ENCODE measurements around the gene BBS2.

The BBS2 gene

DNA sequence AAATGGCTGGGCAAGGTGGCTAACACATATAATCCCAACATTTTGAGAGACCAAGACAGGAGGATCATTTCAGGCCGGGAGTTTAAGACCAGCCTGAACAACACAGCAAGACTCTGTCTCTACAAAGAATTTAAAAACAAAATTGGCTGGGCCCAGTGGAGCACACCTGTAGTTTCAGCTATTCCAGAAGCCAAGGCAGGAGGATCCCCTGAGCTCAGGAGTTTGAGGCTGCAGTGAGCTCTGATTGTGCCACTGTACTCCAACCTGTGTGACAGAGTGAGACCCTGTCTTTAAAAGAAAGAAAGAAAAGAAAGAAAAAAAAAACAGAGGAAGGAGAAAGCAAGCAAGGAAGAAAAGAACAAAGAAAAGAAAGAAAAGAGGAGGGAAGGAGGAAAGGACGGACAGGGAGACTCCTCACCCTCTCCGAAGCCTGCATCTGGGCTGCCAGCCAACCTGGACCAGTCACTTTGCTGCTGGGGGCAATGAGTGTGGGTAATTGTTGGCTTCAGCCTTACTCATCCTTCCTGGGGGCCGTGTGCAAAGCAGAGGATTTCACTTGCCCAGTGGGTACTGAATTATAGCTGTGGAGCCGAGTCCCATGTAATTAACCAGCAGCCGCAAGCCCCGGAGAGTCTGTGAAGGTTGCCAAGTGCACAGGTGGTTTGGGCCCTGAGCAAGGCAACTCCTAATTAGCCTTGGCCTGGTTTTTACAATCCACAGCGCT, 38.4 kb upstream of the BBS2 start:
- DNase-seq (ENCODE audit: extremely low read depth, low read depth) = no peak
- H3K4me3 ChIP-seq (replicated peaks; ENCODE audit: low read depth, low read length) = no peak overlapping the region
- TF ChIP-seq, protein P1, sequence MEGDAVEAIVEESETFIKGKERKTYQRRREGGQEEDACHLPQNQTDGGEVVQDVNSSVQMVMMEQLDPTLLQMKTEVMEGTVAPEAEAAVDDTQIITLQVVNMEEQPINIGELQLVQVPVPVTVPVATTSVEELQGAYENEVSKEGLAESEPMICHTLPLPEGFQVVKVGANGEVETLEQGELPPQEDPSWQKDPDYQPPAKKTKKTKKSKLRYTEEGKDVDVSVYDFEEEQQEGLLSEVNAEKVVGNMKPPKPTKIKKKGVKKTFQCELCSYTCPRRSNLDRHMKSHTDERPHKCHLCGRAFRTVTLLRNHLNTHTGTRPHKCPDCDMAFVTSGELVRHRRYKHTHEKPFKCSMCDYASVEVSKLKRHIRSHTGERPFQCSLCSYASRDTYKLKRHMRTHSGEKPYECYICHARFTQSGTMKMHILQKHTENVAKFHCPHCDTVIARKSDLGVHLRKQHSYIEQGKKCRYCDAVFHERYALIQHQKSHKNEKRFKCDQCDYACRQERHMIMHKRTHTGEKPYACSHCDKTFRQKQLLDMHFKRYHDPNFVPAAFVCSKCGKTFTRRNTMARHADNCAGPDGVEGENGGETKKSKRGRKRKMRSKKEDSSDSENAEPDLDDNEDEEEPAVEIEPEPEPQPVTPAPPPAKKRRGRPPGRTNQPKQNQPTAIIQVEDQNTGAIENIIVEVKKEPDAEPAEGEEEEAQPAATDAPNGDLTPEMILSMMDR (IDR thresholded peaks at IDR 0.05; ENCODE audit: low read depth, low read length, missing control alignments) = no peak

DNA sequence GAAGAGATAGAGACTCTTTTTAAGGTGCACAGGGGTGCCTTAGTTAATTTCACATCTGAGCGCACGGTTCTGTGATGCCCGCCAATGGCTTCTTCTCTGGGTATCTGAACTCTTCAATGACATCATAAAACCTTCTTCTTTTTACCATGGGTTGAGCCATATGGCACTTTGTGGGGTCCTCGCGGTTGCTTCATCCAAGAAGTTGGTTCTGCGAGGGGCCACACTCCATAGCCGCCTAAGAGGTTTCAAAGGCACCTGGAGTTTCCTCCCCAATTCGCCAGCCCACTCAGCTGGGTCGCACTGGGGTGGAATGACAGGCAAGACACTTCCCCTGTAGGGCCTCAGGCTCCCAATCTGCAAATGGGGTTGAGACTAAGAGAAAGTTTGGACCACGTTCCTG, 34.6 kb upstream of the BBS2 start:
- TF ChIP-seq, protein P1 (IDR thresholded peaks at IDR 0.05; ENCODE audit: low read depth, low read length, missing control alignments) = no peak
- H3K4me3 ChIP-seq (replicated peaks; ENCODE audit: low read depth, low read length) = no peak overlapping the region
- DNase-seq (ENCODE audit: extremely low read depth, low read depth) = no peak

DNA sequence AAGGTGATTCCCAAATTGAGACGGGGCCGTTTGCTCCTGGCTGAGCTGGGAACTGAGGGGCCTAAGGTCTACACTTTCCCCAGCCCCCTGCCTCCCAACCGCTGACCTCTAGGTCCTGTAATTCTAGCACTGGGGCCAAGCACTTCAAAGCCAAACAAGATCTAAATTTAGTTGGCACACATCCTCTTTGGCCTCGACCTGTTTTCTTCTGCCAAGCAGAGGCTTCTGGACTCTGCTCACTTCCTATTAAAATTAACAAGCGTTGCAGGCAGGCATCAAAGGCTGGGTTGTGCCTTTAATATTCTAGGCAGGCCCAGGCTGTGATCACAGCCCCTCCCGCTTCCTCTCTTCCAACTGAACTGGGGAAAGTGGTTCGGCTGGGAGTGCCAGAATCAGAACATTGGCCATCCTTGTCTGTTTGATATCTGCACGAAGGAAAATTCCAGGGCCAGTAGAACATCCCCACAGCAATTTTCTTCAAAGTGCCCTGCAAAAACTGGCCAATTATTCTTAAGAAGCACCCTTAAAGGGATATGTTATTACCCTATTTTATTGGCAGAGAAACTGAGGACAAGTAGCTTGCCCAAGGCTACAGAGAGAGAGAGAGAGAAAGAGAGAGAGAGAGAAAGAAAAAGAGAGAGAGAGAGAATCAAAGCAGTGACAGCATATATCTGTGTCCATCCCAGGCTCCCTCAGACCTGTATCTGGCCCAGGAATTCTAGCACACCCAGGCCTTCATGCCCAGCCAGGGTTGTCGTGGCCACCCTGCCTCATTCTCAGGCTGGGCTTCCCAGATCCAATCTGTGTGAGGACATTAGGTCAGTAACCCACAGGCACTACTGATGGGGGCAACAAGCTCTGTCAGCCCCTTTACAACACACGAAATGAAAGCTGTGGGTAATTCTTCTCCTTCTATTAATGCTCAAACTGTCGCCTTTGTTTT, 32.2 kb upstream of the BBS2 start:
- no peak for DNase-seq (ENCODE audit: extremely low read depth, low read depth)
- H3K4me3 ChIP-seq (replicated peaks; ENCODE audit: low read depth, low read length) = no peak overlapping the region
- TF ChIP-seq, protein P1 (IDR thresholded peaks at IDR 0.05; ENCODE audit: low read depth, low read length, missing control alignments) = no peak

DNA sequence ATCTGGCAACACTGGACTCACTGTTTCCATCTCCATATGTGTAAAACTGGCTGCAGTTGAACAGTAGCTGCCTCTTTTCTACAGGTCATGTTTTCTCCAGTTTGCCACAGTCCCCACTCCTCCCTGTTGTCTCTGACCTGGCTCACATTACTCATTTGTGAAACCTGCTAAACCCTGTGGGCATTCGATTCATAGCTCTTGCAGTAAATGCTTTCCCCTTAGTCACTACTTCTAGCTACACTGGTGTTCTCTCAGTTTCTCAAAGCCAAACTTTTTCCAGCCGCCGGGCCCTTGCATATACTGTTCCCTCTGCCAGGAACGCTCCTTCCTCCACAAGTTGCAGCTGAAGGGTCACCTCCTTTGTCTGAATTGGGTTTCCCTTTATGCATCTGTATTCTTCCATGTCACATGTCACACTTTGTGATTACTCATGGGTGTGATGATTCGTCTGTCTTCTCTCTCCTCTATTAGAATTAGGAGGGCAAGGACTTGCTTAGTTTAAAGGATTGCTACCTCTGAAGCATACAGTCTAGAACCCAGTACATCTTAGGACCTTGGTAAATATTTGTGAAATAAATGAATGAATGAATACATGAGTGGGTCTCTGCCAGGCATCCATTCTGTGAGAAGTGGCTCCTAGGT, 30.0 kb upstream of the BBS2 start:
- TF ChIP-seq, protein P1 (IDR thresholded peaks at IDR 0.05; ENCODE audit: low read depth, low read length, missing control alignments) = no peak
- DNase-seq (ENCODE audit: extremely low read depth, low read depth) = no peak
- no peak overlapping the region for H3K4me3 ChIP-seq (replicated peaks; ENCODE audit: low read depth, low read length)

DNA sequence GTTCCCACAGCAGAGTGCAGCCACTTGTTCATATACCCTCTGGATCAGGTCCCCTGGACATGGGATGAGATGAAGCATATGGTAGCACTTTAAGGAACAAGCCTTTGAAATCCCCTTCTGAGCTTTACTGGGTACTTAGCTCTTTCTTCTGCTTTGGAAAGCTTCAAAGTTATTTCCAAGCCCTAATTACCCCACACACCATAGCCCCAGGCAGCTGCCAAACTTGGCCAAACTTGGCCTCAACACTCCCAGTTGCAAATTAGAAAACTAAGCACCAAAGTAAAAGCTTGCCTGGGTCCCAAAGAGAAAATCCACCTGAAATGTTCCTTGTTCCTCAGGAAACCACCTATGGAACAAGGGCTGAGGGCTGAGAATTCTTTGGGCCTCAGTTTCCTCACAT, 29.3 kb upstream of the BBS2 start:
- H3K4me3 ChIP-seq (replicated peaks; ENCODE audit: low read depth, low read length) = no peak overlapping the region
- no peak for DNase-seq (ENCODE audit: extremely low read depth, low read depth)
- TF ChIP-seq, protein P1 (IDR thresholded peaks at IDR 0.05; ENCODE audit: low read depth, low read length, missing control alignments) = no peak

DNA sequence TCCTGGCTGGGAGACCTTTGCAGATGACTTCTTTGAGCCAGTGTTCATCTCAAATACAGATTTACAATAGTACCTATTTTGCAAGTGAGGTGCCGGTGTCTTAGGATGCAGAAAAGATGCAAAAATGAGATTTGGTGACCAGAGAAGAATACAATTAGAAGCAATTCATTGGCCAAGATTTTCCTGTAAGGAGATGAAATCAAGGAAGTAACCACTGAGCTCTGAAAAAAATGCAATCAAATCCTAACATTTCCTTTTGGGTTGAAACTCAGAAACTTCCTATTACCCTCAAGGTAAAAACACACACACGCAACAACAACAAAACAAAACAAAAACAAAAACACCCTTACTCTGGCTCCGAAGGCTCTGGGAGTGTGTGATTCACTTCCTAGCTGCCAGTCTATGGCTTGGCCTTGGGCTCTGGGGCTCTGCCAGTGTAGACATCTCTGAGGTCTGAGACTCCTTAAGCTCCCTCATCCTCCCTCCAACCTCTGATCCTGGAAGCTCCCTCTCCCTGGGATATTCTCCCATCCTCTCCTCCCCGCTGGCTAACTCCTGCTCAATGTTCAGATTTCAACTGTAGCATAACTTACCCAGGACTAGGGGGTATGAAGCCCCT, 28.2 kb upstream of the BBS2 start:
- TF ChIP-seq, protein P1 (IDR thresholded peaks at IDR 0.05; ENCODE audit: low read depth, low read length, missing control alignments) = no peak
- no peak for DNase-seq (ENCODE audit: extremely low read depth, low read depth)

More for the DNA sequence above, 28.2 kb upstream of the BBS2 start:
- H3K4me3 ChIP-seq (replicated peaks; ENCODE audit: low read depth, low read length) = no peak overlapping the region

All from HFF-Myc (cell line).